GM19351 (cell line): Measurements from ENCODE around the gene ACTL6B.

Experiments used
- ATAC-seq: cut with Tn5 transposase; IDR thresholded peaks from one replicate; pipeline ENCODE4 v1.9.1; 2021; ENCODE audit warnings: mild to moderate bottlenecking, moderate library complexity; ENCODE audit not compliant: unreplicated experiment

Gene ACTL6B

DNA sequence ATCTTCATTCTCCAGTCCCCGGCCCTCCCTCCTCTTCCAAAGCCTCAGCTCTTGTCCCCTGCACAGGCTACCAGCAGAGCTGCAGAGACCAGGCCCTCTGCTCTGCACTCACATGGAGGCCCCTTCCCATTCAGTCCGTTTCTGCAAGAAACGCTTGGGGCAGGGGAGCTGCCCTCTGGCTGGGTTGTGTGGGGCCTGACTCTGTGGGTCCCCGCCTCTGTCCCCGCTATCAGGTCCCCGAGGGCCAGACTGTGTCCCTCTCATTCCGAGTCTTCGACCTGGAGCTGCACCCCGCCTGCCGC lies 52.6 kb downstream of the ACTL6B start:
- peak; percentile 34 for ATAC-seq

- no peak for ATAC-seq
Observed at GRCh38 chr7:100602889-100603725, 53.1 kb downstream of the ACTL6B start.

DNA sequence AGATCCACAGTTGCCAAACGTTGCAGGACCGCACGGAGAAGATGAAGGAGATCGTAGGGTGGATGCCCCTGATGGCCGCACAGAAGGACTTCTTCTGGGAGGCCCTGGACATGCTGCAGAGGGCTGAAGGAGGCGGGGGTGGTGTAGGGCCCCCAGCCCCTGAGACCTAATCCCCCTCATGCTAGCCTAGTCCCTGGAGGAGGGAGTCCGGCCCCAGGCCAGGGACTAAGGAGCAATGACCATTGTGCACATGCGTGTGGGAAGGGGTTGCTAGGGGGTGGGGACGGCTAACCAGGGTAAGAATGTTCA lies 55.6 kb downstream of the ACTL6B start:
- ATAC-seq, result no peak

GRCh38 chr7:100599911-100600729 lies 56.1 kb downstream of the ACTL6B start:
- ATAC-seq, result no peak

DNA sequence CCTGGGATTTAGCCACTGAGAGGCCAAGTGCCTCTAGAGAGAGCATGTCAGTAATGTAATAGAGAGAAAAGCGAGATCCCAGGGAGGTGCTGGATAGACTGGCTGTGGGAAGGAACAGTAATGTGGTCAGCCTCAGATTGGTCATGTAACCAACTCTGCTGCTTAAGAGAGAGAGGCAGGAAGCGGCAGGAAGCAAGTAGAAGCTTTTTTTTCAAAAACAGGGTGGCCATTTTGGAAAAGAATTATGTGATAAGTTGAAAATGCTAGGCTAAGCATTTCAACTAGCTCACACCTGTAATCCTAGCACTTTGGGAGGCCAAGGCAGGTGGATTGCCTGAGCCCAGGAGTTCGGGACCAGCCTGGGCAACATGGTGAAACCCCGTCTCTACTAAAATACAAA lies 57.8 kb downstream of the ACTL6B start:
- no peak for ATAC-seq

GRCh38 chr7:100595188-100595587 lies 61.1 kb downstream of the ACTL6B start:
- ATAC-seq, result no peak
